HG03469 (cell line): ENCODE data around the gene SPAG9.

ENCODE experiments used
- ATAC-seq: cut with Tn5 transposase; IDR thresholded peaks from one replicate; pipeline ENCODE4 v1.9.1; 2021; ENCODE audit warnings: mild to moderate bottlenecking, moderate library complexity, moderate number of reproducible peaks; ENCODE audit not compliant: unreplicated experiment

The SPAG9 gene

DNA sequence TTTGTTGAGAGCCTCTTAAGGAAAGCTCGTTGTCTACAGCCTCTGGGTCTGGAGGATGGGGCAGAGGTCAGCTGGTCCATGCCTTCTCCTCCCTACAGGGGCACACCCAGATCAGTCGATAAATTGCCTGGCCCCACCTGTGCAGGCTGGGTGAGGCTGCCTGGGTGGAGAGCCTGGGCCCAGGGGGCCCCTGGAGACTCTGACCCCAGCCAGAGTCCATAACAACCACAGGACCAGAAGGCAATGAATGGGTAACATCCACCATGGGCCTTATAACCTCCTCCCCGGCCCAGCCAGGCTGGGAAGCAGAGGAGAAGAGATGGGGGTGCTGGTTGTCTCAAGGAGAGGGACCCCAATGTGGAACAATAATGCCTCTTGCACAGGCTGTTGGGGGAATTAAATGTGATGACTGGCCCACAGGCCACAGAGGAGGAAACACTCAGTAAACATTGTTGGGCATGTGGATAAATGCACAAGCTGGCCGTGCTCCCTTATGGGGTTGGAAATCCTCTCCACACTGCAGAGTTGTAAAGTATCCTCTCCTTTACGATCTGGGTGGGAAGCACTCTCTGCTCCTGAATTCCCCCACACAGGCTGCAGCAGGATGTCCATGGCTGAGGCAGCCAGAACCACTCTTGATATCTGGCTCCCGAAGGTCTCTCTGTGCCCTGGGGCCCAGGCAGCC lies 197.8 kb downstream of the SPAG9 start:
- no peak for ATAC-seq

DNA sequence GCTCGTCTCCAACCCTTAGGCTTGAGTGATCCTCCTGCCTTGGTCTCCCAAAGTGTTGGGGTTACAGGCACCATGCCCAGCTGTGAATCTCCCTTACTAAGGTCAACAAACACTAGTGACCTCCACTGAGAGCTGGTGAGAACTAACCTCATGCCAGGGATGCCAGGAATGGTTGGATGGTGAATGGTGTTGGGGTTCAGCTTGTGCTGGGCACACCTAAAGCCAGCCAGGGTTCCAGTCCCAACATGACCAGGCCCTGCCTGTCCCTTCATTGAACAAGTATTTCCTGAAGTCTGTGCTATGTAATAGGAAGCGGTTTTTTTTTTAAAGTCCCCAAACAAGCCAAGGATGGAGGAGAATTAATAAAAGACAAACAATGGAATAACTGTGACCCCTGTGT lies 198.6 kb downstream of the SPAG9 start:
- no peak for ATAC-seq

DNA sequence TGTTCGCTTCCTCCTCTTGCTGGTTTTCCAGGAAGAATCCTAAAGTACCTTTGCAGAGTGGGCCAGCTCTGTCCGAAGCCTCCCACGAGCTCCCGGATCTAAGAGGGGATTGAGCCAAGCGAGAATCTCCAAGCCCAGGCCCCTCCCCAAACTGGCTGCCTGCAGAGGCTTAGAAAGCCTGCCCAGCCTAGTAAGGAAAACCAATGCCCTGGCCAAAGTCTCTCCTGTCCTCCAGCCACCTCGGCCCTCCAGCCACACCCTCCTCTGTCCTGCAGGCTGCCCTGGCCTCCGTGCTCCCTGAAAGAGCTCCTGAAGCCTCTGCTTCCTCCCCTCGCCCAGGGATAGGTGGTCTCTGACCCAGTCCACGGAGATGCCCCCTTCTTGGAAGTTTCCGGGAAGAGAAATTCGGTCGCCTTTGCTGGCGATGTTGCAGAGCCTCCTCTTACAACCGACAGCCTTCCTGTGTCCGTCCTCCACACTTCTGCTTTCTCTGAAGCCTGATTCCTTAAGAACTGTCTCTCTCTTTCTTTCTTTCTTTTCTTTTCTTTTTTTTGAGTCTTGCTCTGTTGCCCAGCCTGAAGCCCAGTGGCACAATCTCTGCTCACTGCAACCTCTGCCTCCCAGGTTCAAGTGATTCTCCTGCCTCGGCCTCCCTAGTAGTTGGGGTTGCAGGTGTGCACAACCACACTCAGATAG lies 199.6 kb downstream of the SPAG9 start:
- ATAC-seq: no peak

DNA sequence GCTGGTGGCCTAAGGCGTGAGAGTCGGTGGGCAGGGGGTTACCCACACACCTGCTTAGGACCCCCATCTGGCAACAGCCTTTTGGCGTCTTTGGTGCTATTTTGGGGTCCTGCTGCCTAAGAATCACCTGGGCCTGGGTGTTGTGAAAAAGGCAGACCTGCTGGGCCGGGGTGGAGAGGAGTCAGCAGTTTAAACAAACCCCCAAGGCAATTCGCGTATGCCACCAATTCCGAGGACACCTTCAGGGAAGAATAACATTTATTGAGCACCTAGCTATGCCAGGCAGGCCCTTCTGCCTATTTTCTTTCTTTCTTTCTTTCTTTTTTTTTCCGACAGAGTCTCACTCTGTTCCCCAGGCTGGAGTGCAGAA lies 200.6 kb downstream of the SPAG9 start:
- ATAC-seq: no peak

DNA sequence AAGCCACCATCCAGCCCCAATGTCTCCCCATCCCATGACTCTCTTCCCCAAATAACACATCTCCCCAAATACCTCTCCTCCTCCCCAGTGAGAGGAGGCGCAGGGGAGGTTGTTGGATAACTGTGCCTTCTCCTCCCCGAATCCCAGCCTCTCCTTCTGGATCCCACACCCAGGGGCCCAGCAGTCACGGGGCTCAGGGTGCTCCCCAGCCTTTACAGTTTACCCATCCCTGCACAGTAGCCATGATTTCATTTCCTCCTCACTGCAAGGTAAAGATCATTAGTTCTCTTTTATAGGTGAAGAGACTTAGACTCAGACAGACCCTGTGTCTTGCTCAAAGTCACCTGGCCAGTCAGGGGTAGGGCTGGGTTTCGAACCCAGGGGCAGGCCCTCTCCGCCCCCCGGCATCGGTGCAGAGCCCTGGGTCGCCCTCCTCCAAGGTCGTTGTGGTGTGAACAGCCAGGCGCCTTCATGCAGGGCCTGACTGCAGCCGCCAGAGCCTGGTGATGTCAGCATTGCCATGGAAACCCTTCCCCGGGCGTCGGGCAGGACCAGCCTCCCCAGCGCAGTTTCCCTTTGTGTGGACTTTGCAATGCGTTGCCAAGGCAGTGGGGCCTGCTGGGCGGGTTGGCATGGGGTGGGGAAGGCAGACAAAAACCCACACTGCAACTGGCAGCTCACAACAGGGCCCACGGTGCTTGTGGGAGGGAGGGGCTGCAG lies 201.2 kb downstream of the SPAG9 start:
- no peak for ATAC-seq

DNA sequence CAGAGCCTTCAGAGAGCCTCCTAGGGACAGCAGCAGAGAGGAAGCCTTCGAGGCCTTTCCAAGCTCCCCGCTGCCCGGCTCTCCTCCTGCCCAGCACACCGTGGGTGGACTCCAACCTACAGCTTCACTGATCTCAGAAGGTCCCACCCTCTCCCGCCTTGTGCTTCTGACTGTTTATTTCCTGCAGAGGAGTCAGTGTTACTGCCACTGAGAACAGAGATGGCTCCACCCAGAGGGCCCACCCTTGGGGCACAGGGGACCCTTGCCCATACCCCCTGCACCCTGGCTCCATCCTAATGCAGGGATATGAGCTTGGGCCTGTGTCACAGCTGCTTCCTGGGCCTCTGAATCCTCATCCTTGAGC lies 201.8 kb downstream of the SPAG9 start:
- no peak for ATAC-seq

DNA sequence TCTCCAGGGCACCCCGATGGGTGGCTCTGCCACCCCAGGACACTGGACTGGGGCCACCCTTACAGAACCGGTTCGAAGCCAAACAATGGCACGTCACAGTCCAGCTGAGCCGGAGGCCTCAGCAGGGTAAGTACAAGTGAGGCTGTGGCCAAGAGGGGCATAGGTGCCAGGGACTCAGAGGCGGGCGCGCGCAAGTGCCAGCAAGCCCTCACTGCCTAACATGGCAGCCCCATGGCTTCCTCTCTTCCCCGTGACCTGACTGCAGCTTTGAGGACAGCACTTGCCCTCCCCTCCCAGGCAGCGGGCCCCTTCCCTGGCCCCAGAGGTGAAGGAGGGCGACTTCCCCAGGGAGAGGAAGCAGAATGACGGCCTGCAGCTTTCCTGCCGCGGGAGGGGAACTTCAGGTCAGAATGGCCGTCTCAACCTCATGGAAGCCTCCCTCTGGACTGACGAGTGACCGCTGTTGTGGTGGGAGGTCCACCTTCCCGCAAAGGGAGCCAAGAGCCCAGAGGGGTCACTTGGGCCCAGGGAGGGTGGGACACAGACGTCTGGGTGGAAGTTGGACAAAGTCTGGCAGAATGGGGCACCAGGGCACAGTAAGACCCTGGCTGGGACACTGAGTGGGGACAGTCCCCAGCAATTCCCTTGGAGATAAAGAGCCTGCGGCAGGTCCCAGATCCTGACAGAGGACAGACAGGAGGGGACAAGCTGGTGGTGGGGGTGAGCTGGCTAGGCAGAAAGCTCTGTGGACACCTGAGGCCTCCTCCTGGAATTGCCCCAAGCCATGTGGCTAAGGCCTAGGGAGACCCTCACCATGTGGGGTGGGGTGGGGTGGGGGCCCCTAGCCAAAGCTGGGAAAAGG lies 202.4 kb downstream of the SPAG9 start:
- ATAC-seq: no peak

DNA sequence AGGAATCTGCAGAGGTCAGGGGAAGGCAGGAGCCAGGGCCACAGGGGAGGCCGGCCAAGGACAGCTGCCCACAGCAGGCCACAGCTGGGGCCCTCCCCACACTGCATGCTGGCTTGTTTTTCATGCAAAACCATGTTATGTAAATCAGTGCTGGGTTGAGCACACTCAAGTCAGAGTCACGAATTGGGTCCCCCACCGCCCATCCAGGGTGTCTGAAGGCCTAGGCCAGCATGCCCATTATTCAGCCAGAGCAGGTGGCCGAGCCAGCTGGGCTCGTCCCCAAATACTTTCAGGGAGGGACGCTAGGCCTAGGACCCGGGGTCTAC lies 203.3 kb downstream of the SPAG9 start:
- peak; percentile 37 for ATAC-seq

DNA sequence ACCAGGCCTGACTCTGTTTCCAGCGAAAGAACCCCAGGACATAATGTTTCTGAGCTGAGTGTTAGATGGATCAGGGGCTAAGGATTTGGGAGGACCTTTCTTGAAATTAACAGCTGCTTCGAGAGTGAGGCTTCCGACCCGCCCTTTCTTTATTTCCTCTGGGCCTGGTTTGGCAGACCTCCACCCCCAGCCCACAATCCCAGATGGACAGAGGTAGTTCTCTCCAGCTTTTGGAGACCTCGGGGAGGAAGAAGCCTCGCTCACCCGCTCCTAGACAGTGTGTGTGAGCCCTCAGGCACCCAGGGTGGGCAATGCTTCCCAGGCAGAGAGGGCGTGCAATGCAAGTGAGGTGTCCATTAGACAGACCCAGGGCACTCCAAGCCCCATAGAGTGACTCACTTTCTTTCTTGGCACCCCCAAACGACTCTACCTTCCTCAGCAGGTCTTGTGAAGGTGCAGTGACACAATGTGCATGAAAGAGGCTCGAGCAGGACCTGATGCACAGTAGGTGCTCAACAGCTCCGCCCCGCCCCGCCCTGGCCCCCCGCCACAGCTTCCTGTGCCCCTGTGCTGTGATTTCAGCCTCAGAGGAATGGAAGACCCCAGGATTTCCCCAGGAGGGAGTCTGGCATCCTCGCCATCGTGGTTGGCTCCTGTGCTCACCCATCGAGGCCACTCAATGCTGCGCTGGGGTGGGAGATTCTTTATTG lies 203.8 kb downstream of the SPAG9 start:
- ATAC-seq: no peak

DNA sequence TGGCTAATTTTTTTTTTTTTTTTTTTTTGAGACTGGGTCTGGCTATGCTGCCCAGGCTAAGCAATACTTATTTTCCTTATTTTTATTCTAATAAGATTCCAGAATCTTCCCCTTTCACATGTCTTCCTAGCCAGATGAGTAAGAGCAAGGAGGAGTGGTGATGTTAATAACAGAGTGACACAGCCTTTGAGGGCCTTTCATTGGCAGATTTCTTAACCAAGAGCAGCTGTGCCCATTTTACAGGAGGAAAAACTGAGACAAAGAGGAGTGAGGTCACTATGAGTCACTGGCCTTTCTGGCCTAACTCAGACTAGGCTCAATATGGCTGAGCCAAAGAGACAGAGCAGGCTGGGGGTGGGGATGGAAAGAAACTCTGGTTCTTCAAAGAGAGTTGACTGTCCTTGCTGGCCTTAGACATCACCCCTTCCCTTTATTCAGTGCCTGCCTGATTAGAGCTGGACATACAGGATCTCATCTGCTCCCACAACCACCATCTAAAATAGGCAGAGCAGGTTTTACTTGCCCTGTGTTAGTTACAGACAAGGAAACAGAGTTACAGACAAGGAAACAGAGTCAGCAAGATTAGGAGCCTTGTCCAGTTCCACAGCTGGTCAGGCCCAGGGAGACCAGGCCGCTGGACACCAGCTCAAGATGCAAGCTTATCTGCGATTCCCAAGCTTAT lies 204.5 kb downstream of the SPAG9 start:
- ATAC-seq: no peak

DNA sequence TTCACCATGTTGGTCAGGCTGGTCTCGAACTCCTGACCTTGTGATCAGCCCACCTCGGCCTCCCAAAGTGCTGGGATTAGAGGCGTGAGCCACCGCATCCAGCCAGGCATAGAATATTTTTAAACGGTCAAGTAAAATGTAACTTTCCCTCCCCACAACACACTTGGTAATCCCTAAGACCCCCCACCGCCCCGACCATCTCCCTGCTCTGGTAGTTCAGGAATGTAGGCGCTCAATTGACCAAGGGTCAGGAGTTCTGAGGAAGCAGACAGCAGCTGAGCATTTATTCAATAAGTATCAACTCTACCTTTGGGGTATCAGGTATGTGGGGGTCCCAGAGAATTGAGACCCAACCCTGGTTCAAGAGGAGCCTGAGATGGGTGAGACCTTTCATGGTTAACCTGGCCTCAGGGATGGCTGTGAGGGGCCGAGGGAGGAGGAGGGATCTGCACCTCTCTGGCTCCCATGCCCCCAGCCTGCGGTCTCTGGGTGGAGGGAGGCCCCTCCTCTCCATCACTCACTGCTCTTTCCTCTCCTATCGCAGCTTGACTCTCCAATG lies 206.1 kb downstream of the SPAG9 start:
- ATAC-seq: no peak

DNA sequence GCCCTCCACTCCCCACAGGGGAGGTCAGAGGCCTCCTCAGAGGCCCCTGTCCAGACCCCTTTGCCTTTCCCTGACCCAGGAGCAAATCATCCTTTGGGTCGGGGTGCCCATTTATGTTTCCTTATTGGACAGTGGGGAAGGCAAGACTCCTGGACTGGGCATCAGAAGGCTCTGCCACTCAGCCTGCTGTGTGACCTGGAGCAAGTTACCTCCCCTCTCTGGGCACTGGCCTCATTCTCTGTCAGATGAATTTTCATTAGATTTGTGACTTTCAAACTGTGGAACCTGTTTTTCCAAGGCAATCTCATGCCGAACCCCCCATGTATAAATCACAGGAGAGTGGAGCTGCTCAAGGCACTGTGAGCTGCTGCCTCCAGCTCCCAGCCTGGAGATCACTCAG lies 207.5 kb downstream of the SPAG9 start:
- no peak for ATAC-seq
